ENCODE results near the gene GNAI2.
"Not testable (repeated sequence)": the region's sequence is repeated elsewhere in the genome, so short reads cannot be mapped to it uniquely, and the experiment has no call there.

The GNAI2 gene

DNA sequence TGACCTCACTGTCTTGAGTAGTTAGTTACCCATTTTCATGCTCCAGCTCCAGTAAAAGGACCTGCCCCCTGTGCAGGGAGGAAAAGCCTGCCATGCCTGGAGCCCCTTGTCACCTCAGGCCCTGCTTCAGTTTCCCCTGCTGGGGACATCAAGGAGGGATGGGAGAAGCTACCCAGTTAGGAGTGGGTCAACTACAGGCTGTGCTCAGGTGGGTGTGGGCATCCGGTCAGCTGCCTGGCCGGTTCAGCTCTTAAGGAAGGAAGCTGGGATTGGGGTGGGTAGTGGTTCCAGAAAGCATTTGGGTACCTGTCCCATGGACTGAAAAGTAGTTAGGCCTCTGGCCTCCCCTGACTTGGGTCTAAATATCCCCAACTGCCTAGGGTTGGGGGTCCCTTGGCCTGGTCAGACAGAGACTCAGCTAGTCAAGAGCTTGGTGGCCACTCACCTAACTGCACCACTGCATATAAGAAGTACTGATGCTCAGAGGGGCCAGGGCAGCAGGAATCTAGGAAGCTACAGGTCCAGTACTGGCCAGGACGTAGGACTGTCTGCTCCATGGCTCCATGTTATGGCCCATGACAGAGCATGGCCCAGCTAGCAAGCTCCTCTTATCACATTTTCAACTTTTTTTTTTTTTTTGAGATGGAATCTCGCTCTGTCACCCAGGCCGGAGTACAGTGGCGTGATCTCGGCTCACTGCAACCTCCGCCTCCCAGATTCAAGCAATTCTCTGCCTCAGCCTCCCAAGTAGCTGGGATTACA, 43.4 kb downstream of the GNAI2 start:
- no peak for TF ChIP-seq CTCF (IDR thresholded peaks at IDR 0.05; ENCODE audit: control insufficient read depth, insufficient read depth, low read depth, low read length, missing control alignments)
- DNase-seq (ENCODE audit: low read depth) = no peak
- H3K4me3 ChIP-seq (ENCODE audit: control insufficient read depth, low read depth, low read length) = no peak overlapping the region

DNA sequence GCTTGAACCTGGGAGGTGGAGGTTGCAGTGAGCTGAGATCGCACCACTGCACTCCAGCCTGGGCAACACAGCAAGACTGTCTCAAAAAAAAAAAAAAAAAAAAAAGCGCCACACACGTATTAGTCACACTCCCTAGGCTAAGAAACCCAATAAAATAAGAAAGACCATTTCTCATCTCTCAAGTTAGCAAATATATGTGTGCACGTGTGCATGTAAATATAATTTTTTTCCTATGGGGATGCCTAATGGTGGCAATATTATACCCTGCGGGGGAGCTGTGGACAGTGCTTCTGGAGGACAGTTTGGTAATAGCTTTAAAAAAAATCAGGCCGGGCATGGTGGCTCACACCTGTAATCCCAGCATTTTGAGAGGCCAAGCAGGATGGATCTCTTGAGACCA, 48.1 kb downstream of the GNAI2 start:
- DNase-seq (ENCODE audit: low read depth); H3K4me3 ChIP-seq (ENCODE audit: control insufficient read depth, low read depth, low read length): not testable (repeated sequence)

DNA sequence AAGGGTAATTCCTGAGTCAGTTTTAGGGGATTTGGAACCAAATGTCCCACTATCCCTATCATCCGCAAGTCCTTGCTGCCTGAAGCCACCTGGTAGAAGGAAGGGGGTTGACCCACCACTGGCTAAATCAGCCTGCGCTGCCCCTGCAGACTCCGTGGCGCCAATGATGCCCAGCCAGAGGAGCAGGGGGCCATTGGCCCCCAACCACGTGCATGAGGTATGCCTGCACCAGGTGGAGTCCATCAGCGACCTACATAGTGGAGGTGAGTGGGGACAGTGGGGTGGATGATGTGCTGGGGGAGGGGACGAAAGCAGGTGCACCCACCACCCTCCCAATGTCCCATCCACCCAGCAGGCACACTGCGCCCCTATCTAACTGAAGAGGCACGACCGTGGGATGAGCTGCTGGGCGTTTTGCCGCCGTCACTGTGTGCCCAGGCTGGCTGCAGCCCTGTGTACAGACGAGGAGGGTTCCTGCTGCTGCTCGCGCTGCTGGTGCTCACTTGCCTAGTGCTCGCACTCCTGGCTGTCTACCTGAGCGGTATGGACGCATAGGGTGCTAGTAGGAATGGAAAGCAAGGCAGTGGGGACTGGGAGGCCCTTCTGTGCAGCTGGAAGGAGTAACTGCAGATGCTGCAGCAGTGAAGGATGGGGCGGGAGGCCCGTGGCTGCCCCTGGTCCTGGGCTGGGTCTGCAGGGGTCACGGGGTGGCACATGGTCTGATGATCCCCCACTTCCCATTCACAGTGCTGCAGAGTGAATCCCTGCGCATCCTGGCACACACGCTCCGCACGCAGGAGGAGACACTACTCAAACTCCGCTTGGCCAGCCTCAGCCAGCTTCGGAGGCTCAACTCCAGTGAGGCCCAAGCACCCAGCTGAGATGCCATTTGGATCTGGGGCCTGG, 50.6 kb downstream of the GNAI2 start:
- TF ChIP-seq CTCF (IDR thresholded peaks at IDR 0.05; ENCODE audit: control insufficient read depth, insufficient read depth, low read depth, low read length, missing control alignments) = no peak
- H3K4me3 ChIP-seq (ENCODE audit: control insufficient read depth, low read depth, low read length) = no peak overlapping the region
- no peak for DNase-seq (ENCODE audit: low read depth)

- no peak overlapping the region for H3K4me3 ChIP-seq (ENCODE audit: control insufficient read depth, low read depth, low read length)
- no peak for TF ChIP-seq CTCF (IDR thresholded peaks at IDR 0.05; ENCODE audit: control insufficient read depth, insufficient read depth, low read depth, low read length, missing control alignments)
- no peak for DNase-seq (ENCODE audit: low read depth)
These were observed 51.3 kb downstream of the GNAI2 start for GRCh38 chr3:50287262-50287661.

GRCh38 chr3:50288387-50289007, 52.5 kb downstream of the GNAI2 start:
- no peak for DNase-seq (ENCODE audit: low read depth)
- no peak overlapping the region for H3K4me3 ChIP-seq (ENCODE audit: control insufficient read depth, low read depth, low read length)
- TF ChIP-seq CTCF (IDR thresholded peaks at IDR 0.05; ENCODE audit: control insufficient read depth, insufficient read depth, low read depth, low read length, missing control alignments) = no peak

- no peak for DNase-seq (ENCODE audit: low read depth)
- H3K4me3 ChIP-seq (ENCODE audit: control insufficient read depth, low read depth, low read length) = no peak overlapping the region
- TF ChIP-seq CTCF (IDR thresholded peaks at IDR 0.05; ENCODE audit: control insufficient read depth, insufficient read depth, low read depth, low read length, missing control alignments) = no peak
These were observed 53.1 kb downstream of the GNAI2 start for GRCh38 chr3:50289130-50289529.
